SKM-1 (cell line): Measurements from ENCODE around the gene SGSH.

Experiments
- DNase-seq: peaks from one replicate; lab custom pipeline; 2025; ENCODE audit not compliant: unreplicated experiment; lab: John Stamatoyannopoulos, UW

SGSH gene

DNA sequence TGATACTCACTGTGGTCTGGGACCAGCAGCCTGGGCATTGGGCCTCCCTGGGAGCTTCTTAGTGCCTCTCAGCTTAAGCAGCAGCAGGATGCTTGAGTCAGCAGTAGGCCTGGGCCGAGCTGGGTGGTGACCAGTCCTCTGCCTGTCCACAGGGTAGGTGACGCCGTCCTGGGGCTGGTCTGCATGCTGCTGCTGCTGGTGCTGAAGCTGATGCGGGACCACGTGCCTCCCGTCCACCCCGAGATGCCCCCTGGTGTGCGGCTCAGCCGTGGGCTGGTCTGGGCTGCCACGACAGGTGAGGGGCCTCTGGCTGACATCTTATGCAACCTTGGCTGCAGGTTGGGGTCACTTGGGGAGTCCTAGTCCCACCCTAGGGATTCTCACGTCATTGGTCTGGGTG lies 7.5 kb upstream of the SGSH start:
- DNase-seq = no peak

DNA sequence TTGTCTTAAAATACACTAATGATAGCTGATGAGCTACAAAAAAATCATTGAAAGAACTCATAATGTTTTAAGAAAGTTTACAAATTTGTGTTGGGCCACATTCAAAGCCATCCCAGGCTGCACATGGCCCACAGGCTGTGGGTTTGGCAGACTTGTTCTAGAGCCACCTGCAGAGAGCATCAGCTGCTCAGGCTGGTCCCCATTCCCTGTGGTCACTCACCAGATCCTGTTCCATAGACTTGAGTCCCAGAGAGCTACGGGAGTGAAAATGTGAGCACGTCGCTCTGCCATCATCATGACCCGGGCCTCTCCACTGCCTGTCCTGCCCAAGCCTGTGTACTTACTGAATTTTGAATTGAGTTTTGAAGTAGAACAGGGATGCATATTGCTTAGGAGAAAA lies 7.0 kb upstream of the SGSH start:
- no peak for DNase-seq

DNA sequence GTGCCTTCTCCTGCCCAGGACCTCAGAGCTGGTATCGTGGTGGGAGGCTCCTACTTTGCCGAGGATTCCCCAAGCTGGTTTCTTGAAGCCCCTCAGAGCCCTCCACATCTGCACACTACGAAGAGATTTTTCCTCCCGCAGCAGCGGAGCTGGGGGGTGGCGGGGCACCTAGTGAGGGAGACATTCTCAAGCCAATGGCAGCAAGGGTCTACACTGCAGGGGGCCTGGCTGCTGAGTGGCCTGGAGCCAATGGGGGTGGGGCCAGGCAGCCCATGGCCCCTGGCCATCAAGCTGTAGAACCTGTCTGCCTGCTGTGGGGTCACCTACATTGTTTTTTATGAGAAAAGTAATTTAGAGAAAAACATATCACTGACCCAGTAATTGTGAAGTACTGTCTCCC lies 5.1 kb upstream of the SGSH start:
- no peak for DNase-seq

GRCh38 chr17:80224683-80225082 lies 4.5 kb upstream of the SGSH start:
- no peak for DNase-seq

DNA sequence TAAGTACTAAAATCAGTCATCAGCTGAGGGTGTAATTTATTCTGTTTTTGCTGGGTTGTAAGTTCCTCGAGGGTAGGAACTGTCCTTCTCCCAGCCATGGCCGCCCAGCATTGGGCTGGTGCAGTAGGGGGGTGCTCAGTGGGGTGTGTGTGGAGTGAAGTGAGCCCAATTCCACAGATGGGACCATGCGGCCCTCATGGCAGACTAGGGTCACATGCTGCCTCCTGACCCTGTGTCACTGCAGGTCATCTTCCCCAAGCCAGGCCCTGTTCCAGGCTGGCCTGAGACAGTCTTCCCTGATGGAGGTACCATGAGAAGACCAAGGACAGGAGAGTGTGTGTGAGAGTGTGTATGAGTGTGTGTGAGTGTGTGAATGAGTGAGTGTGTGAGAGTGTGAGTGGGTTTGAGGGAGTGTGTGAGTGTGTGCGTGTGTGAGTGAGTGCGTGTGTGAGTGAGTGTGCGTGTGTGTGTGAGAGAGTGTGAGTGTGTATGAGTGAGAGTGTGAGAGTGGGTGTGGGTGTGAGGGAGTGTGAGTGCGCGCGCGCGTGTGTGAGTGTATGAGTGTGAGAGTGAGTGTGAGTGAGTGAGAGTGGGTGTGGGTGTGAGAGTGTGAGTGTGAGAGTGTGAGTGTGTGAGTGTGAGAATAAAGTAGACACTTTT lies 3.8 kb upstream of the SGSH start:
- no peak for DNase-seq

GRCh38 chr17:80223142-80223815 lies 3.1 kb upstream of the SGSH start:
- no peak for DNase-seq

DNA sequence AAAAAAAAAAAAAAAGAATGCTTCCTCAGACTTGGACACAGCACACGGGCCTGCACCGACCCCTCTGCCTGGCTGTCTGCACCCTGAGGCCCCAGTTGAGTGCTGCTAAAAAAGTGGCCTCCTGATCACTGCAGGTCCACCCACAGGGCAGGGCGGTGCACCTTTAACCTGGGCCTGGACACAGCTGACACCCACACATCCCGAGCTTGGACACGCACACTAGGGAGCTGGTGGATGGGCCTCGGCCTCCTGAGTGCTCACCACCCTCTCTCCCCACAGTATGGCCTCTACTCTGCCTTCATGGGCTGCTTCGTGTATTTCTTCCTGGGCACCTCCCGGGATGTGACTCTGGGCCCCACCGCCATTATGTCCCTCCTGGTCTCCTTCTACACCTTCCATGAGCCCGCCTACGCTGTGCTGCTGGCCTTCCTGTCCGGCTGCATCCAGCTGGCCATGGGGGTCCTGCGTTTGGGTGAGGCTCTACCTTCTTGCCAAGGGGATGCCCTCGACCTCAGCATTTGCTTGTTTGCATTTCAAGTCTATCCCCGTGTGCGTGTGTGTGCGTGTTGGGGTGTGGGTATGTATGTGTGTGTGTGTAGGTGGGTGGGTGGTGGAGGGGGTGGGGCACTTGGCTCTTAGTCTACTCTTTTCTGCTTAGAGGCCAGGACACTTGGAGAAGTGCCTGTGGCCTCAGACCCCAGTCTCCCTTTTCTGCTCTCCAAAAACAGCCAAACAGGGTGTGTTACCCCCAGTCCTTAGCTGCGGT lies 2.4 kb upstream of the SGSH start:
- no peak for DNase-seq

- no peak for DNase-seq
These were observed 1.4 kb upstream of the SGSH start for GRCh38 chr17:80221351-80222105.

GRCh38 chr17:80220736-80221215 lies 643 bp upstream of the SGSH start:
- DNase-seq = no peak

GRCh38 chr17:80219763-80220053 lies 425 bp downstream of the SGSH start:
- no peak for DNase-seq

DNA sequence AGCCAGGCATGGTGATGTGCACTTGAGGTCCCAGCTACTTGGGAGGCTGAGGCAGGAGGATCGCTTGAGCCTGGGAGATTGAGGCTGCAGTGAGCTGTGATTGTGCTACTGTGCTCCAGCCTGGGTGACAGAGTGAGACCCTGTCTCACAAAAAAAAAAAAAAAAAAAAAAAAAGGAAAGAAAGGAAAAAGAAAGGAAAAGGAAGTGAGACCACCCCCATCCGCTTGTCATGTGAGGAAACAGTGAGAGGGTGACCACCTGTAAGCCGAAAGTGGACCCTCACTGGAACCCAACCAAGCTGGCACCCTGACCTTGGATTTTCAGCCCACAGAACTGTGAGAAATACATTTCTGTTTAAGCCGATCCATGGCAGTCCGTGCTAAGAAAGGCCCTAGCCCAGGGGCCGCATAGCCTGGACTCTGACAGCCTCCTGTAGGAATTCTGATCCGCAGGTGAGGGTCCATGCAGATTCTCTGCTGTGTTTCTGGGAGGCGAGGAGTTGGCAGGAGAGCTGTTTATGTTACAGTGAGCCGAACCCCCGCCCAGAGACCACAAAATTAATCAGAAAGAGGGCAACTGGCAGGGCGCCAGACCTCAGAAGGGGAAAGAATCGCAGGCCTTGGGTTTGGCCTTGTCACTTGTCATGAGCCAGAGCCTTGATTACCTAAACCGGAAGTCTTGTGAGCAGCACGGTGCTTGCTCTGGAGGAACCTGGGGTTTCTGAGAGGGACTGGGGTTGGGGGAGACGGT lies 945 bp downstream of the SGSH start:
- peak; percentile 53 for DNase-seq

DNA sequence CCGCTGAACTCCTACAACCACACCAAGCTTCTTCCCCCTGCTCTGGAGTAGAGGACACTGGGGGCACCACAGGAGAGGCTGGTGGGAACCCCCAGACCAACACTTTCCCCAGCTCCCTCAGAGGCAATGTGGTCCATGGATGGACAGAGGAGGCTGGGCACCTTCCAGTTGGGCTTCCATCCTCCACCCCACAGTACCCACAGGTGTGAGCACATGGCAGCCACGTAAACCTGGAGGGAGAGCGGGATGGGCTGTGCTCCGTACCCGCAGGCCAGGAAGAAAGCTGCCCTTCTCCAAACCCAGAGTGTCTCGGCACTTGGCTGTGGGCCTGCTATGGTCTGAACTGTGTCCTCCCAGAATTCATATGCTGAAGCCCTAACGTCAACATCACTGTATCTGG lies 1.7 kb downstream of the SGSH start:
- DNase-seq = no peak

DNA sequence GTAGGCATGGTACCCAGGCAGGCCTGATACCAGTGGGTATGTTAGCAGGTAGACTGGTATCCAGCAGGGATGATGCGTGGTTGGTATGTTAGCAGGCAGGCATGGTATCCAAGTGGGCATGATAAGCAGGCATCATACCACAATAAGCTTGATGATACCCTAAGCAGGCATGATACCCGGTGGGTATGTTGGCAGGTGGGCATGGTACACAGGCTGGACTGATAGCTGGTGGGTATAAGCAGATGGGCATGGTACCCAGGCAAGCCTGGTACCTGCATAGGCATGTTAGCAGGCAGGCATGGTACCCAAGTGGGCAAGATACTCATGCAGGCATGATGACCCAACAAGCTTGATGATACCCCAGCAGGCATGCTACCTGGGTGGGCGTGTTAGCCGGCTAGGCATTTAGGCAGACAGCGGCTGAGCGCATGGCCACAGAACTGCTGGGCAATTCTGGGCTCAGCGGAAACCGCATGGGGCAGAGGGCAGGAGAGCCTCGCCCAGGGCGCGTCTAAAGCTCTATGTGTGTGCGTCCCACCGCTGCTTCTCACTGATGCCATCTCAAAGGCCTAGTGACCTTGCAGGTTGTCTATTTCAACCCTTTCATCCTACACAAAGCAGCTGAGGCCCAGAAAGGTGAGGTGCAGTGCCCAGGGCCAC lies 2.3 kb downstream of the SGSH start:
- no peak for DNase-seq

- no peak for DNase-seq
These were observed 3.4 kb downstream of the SGSH start for GRCh38 chr17:80216473-80217456.

DNA sequence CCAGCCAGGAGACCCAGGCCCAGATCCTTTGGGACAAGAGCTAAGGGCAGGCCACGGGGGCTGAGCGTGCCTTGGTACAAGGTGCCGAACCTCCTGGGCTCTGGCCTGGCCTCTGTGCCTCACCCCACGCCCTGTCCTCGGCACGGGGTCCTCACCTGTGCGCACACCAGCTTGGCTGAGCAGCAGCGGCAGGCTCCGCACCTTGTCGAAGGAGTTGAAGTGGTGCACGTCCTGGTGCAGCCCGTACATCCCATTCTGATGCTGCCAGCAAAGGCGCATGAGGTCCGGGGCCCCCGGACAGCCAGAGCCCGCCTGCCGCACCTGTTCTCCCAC lies 5.3 kb downstream of the SGSH start:
- no peak for DNase-seq

- no peak for DNase-seq
These were observed 5.9 kb downstream of the SGSH start for GRCh38 chr17:80214012-80214877.

- DNase-seq = no peak
These were observed 6.5 kb downstream of the SGSH start for GRCh38 chr17:80213643-80213975.

DNA sequence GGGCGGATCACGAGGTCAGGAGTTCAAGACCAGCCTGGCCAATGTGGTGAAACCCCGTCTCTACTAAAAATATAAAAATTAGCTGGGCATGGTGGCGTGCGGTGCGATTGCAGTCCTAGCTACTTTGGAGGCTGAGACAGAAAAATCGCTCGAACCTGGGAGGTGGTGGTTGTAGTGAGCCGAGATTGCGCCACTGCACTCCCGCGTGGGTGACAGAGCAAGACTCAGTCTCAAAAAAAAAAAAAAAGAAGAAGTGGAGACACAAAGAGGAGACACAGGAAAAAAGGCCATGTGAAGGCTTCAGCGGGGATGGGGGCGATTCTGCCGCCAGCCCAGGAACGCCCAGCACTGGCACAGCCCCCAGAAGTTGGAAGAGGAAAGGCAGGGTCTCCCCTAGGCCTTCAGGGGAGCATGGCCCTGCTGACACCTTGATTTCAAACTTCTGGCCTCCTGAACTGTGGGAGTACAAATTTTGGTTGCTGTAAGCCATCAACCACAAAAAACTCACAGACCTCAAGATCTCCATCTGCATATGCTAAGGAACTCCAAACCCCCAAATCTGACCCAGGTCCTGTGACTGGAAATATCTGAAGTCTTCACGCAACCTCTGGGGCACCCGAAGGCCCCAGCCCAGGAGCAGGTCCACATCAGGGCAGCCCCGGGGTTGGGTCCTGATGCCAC lies 7.0 kb downstream of the SGSH start:
- DNase-seq = peak; percentile 11
